Measurements from ENCODE around the gene CLEC4E. TPM values are rescaled to one million over a fixed set of nuclear protein-coding genes. Genes with fewer than 3 reads are reported as not detected.

CLEC4E gene
- total RNA-seq, 1 experiment from 2014 or later, result not detected

DNA sequence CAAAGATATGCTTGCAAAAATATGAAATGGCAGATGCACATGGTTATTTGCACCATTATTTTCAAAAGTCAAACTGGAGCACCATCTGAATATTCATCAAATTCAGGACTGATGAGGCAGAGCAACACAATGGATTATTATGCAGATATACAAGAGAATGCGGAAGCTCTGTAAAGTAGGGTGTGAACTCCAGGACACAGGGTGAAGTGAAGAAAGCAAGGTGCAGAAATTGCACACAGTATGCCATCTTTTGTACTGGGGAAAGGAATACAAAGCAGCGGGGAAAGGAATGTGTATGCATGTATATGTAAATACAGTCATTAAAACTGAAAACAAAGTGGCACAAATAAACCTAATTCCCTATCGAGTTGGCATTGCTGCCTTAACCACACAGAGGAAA, 22.7 kb upstream of the CLEC4E start:
- CTCF ChIA-PET, result no interaction called here
- Histone ChIP-seq H4K20me1 (ENCODE audit: insufficient read depth) (no peaks in the 10 kb centered on the region), H3K4me1 (ENCODE audit: control insufficient read depth in 1 of 2, insufficient read depth in 2 of 2, low read length in 2 of 2) (no peaks in the 10 kb centered on the region), H3K27me3 (ENCODE audit: insufficient read depth, low read length) (no peaks in the 10 kb centered on the region), H3K27ac (ENCODE audit: low read depth, low read length) (no peak overlapping the region), H2AFZ (ENCODE audit: low read depth, low read length, poor library complexity, severe bottlenecking) (no peak overlapping the region), H3K36me3 (ENCODE audit: control insufficient read depth in 1 of 2, insufficient read depth in 2 of 2, low read length in 2 of 2) (no peaks in the 10 kb centered on the region), H3K79me2 (ENCODE audit: insufficient read depth, low read length) (no peaks in the 10 kb centered on the region), H3K9me3 (ENCODE audit: control insufficient read depth in 1 of 2, insufficient read depth in 1 of 2, low read depth in 1 of 2, low read length in 2 of 2) (no peaks in the 10 kb centered on the region), H3K4me2 (ENCODE audit: low read length) (no peak overlapping the region), H3K9ac (ENCODE audit: low read length) (no peak overlapping the region), H3K4me3 (replicated peaks in 1 of 2; ENCODE audit: low read depth in 1 of 2, low read length in 2 of 2) (no peak overlapping the region), H3K9me2 (ENCODE audit: insufficient read depth) (no peaks in the 10 kb centered on the region)
- intact Hi-C loops (cut with micrococcal nuclease), result no loop called here
- DNase-seq (ENCODE audit: low read depth, low spot score) (no peak), ATAC-seq (no peak)
- POLR2A ChIA-PET, result no interaction called here
- BruUV-seq (replicated peaks), result no TSS peak
- no peak for TF ChIP-seq CEBPB (IDR thresholded peaks at IDR 0.05; ENCODE audit: low read depth)
- RAD21 ChIA-PET (ENCODE audit: low non-redundant PET in 1 of 2, low total read pairs in 2 of 2, uncharacterized antibody in 2 of 2, unreplicated experiment in 2 of 2), result no interaction called here

DNA sequence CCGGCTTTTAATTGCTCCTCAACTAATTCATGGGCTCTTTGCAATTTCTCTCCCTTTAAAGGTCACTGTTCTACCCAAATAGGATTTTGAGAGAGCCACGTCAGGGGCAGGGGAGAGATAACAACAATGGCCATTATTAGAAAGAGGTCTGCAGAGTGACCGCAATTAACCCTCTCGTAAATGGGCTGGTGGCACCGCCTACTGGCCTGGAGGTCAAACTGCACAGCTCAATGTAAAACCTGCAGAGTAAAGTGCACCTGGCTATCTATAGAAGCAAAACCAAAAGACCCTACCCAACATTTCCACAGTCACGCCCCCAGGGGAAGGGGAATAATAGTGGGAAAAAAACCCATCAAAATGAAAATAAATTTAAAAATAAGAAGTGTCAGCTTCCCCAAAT, 21.6 kb upstream of the CLEC4E start:
- no peak overlapping the region for H2AFZ ChIP-seq (ENCODE audit: low read depth, low read length, poor library complexity, severe bottlenecking)
- no peaks in the 10 kb centered on the region for H3K4me1 ChIP-seq (ENCODE audit: control insufficient read depth in 1 of 2, insufficient read depth in 2 of 2, low read length in 2 of 2)
- RAD21 ChIA-PET (ENCODE audit: low non-redundant PET in 1 of 2, low total read pairs in 2 of 2, uncharacterized antibody in 2 of 2, unreplicated experiment in 2 of 2), result no interaction called here
- H3K9me2 ChIP-seq (ENCODE audit: insufficient read depth), result no peaks in the 10 kb centered on the region
- H3K79me2 ChIP-seq (ENCODE audit: insufficient read depth, low read length), result no peaks in the 10 kb centered on the region
- POLR2A ChIA-PET, result no interaction called here
- H3K9me3 ChIP-seq (ENCODE audit: control insufficient read depth in 1 of 2, insufficient read depth in 1 of 2, low read depth in 1 of 2, low read length in 2 of 2), result no peaks in the 10 kb centered on the region
- no peaks in the 10 kb centered on the region for H3K36me3 ChIP-seq (ENCODE audit: control insufficient read depth in 1 of 2, insufficient read depth in 2 of 2, low read length in 2 of 2)
- intact Hi-C loops (cut with micrococcal nuclease), result no loop called here
- H3K9ac ChIP-seq (ENCODE audit: low read length), result no peak overlapping the region
- CTCF ChIA-PET, result no interaction called here
- no peak overlapping the region for H3K4me3 ChIP-seq (replicated peaks in 1 of 2; ENCODE audit: low read depth in 1 of 2, low read length in 2 of 2)
- H3K4me2 ChIP-seq (ENCODE audit: low read length), result no peak overlapping the region
- H3K27ac ChIP-seq (ENCODE audit: low read depth, low read length), result no peak overlapping the region
- ATAC-seq, result no peak
- BruUV-seq (replicated peaks), result no TSS peak
- TF ChIP-seq POLR2AphosphoS5 (IDR thresholded peaks at IDR 0.05; ENCODE audit: low read depth, low read length) (no peak), FOSL1 (IDR thresholded peaks at IDR 0.05; ENCODE audit: low read depth) (no peak)
- TF ChIP-seq, protein P1, sequence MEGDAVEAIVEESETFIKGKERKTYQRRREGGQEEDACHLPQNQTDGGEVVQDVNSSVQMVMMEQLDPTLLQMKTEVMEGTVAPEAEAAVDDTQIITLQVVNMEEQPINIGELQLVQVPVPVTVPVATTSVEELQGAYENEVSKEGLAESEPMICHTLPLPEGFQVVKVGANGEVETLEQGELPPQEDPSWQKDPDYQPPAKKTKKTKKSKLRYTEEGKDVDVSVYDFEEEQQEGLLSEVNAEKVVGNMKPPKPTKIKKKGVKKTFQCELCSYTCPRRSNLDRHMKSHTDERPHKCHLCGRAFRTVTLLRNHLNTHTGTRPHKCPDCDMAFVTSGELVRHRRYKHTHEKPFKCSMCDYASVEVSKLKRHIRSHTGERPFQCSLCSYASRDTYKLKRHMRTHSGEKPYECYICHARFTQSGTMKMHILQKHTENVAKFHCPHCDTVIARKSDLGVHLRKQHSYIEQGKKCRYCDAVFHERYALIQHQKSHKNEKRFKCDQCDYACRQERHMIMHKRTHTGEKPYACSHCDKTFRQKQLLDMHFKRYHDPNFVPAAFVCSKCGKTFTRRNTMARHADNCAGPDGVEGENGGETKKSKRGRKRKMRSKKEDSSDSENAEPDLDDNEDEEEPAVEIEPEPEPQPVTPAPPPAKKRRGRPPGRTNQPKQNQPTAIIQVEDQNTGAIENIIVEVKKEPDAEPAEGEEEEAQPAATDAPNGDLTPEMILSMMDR (IDR thresholded peaks at IDR 0.05 in 2 of 3, conservative IDR thresholded peaks at IDR 0.05 in 1 of 3; ENCODE audit: borderline replicate concordance in 1 of 3, insufficient read depth in 1 of 3, low read depth in 2 of 3, low read length in 2 of 3), result peak in 2 of 3 experiments; percentile 41 to 63; a peak in 4 of 6 replicates
- no peaks in the 10 kb centered on the region for H4K20me1 ChIP-seq (ENCODE audit: insufficient read depth)
- H3K27me3 ChIP-seq (ENCODE audit: insufficient read depth, low read length), result no peaks in the 10 kb centered on the region
- no peak for DNase-seq (ENCODE audit: low read depth, low spot score)

Data from HCT116 (cell line).